CMK (cell line): ENCODE data around the gene GVQW3.

Experiments used
- DNase-seq: peaks from one replicate; pipeline ENCODE4 v3.0.0-alpha.2; 2010; ENCODE audit warnings: low read depth

GVQW3 gene

GRCh38 chr11:76445121-76446084, 64.3 kb downstream of the GVQW3 start:
- peak; percentile 82 for DNase-seq

- no peak for DNase-seq
Measured at GRCh38 chr11:76448506-76448905, 67.4 kb downstream of the GVQW3 start.

GRCh38 chr11:76453248-76453647, 72.1 kb downstream of the GVQW3 start:
- DNase-seq: no peak

GRCh38 chr11:76455331-76455730, 74.2 kb downstream of the GVQW3 start:
- DNase-seq: no peak

- DNase-seq: no peak
Measured at GRCh38 chr11:76455931-76456330, 74.8 kb downstream of the GVQW3 start.

- DNase-seq: no peak
Measured at GRCh38 chr11:76456571-76456970, 75.4 kb downstream of the GVQW3 start.
